Fibroblast of skin of left quadriceps (primary cell): ENCODE measurements around the gene ARAP2.

ENCODE experiments used
- DNase-seq, 2 experiments: peaks; one replicate each; pipeline ENCODE4 v3.0.0-alpha.2; 2013; ENCODE audit warnings: low read depth in 2 of 2

The ARAP2 gene

GRCh38 chr4:36042122-36042970 lies 202.0 kb downstream of the ARAP2 start:
- no peak for DNase-seq

GRCh38 chr4:36041340-36041739 lies 203.0 kb downstream of the ARAP2 start:
- no peak for DNase-seq

- DNase-seq = no peak
Observed at GRCh38 chr4:36039026-36039425, 205.3 kb downstream of the ARAP2 start.

- DNase-seq = no peak
Observed at GRCh38 chr4:36038491-36038890, 205.8 kb downstream of the ARAP2 start.

GRCh38 chr4:36037127-36037526 lies 207.2 kb downstream of the ARAP2 start:
- no peak for DNase-seq

- no peak for DNase-seq
Observed at GRCh38 chr4:36029951-36030350, 214.4 kb downstream of the ARAP2 start.

GRCh38 chr4:36027203-36027602 lies 217.1 kb downstream of the ARAP2 start:
- no peak for DNase-seq

- DNase-seq = no peak
Observed at GRCh38 chr4:36026348-36026880, 217.9 kb downstream of the ARAP2 start.

- no peak for DNase-seq
Observed at GRCh38 chr4:36024901-36025660, 219.2 kb downstream of the ARAP2 start.

GRCh38 chr4:36020351-36020750 lies 224.0 kb downstream of the ARAP2 start:
- DNase-seq = no peak
